CD14-positive monocyte (primary cell): ENCODE data around the gene OR10H3. TPM values are rescaled to one million over a fixed set of nuclear protein-coding genes. Genes with fewer than 3 reads are reported as not detected.

Source experiments
- DNase-seq, 3 donors: peaks; one replicate each; pipeline ENCODE4 v3.0.0-alpha.2; 2011 to 2022
- H2AFZ ChIP-seq: 2 replicates; pipeline ENCODE4 v1.6.0; 2012; ENCODE audit warnings: mild to moderate bottlenecking, low read depth, low read length, inconsistent platforms; ENCODE audit not compliant: insufficient read depth, poor library complexity, severe bottlenecking
- H3K27ac ChIP-seq, 2 donors: 1 replicate in 1 of 2; 2 replicates in 1 of 2; pipeline ENCODE4 v1.5.1; 2012 to 2013; ENCODE audit warnings: low read length in 2 of 2, control low read depth in 1 of 2, inconsistent platforms in 1 of 2, low read depth in 1 of 2, mild to moderate bottlenecking in 1 of 2
- H3K27me3 ChIP-seq, 2 donors: one replicate each; pipeline versions ENCODE4 v1.6.0 to v1.6.1; 2011 to 2013; ENCODE audit warnings: low read length in 2 of 2; ENCODE audit not compliant: control insufficient read depth in 2 of 2, insufficient read depth in 2 of 2
- H3K36me3 ChIP-seq, 2 donors: replicated peaks in 1 of 2; 1 replicate in 1 of 2; 2 replicates in 1 of 2; pipeline versions ENCODE4 v1.5.1 to v1.6.1; 2012 to 2013; ENCODE audit warnings: low read length in 2 of 2, control low read depth in 1 of 2, inconsistent platforms in 1 of 2, mild to moderate bottlenecking in 1 of 2; ENCODE audit not compliant: insufficient read depth in 2 of 2, control insufficient read depth in 1 of 2
- H3K4me1 ChIP-seq, 2 donors: 1 replicate in 1 of 2; 2 replicates in 1 of 2; pipeline versions ENCODE4 v1.5.1 to v1.6.1; 2012 to 2013; ENCODE audit warnings: low read length in 2 of 2, control low read depth in 1 of 2, inconsistent platforms in 1 of 2, mild to moderate bottlenecking in 1 of 2, moderate library complexity in 1 of 2; ENCODE audit not compliant: insufficient read depth in 2 of 2, control insufficient read depth in 1 of 2
- H3K4me2 ChIP-seq: replicated peaks from 2 replicates; pipeline ENCODE3; 2012; ENCODE audit warnings: low read length, moderate library complexity, mild to moderate bottlenecking; ENCODE audit not compliant: poor library complexity, severe bottlenecking; ENCODE audit errors: extremely low read depth
- H3K4me3 ChIP-seq, 3 experiments: fragments of 200-600 bp in 1 of 3; sonication (generic) in 1 of 3; replicated peaks in 1 of 3; 1 replicate in 2 of 3; 2 replicates in 1 of 3; pipeline ENCODE4 v1.5.1; 2011 to 2013; ENCODE audit warnings: low read length in 3 of 3, mild to moderate bottlenecking in 3 of 3, control low read depth in 2 of 3, low read depth in 2 of 3, inconsistent platforms in 1 of 3, moderate library complexity in 1 of 3
- H3K79me2 ChIP-seq: 2 replicates; pipeline ENCODE4 v1.6.0; 2012; ENCODE audit warnings: mild to moderate bottlenecking, control low read depth, inconsistent platforms, low read length, moderate library complexity; ENCODE audit not compliant: insufficient read depth
- H3K9ac ChIP-seq: 2 replicates; pipeline ENCODE4 v1.6.0; 2017; ENCODE audit warnings: low read length, mild to moderate bottlenecking; ENCODE audit not compliant: insufficient read depth, poor library complexity, severe bottlenecking
- H3K9me3 ChIP-seq, 2 donors: replicated peaks in 1 of 2; 1 replicate in 1 of 2; 2 replicates in 1 of 2; pipeline versions ENCODE4 v1.5.1 to v1.6.1; 2012 to 2013; ENCODE audit warnings: low read length in 2 of 2, control low read depth in 1 of 2; ENCODE audit not compliant: control insufficient read depth in 1 of 2, insufficient read depth in 1 of 2
- H4K20me1 ChIP-seq: 2 replicates; pipeline ENCODE4 v1.6.0; 2012; ENCODE audit warnings: mild to moderate bottlenecking, low read length, control low read depth, moderate library complexity; ENCODE audit not compliant: insufficient read depth
- H3K27ac Mint-ChIP-seq, 7 donors: one replicate each; pipeline ENCODE4 v1.8.0; 2020; ENCODE audit warnings: mild to moderate bottlenecking in 7 of 7, mixed read lengths in 7 of 7, moderate library complexity in 6 of 7, inconsistent platforms in 2 of 7
- H3K27me3 Mint-ChIP-seq, 3 donors: one replicate each; pipeline ENCODE4 v1.8.0; 2021 to 2022; ENCODE audit warnings: low read depth in 3 of 3, mild to moderate bottlenecking in 3 of 3, mixed read lengths in 3 of 3, moderate library complexity in 3 of 3, inconsistent platforms in 1 of 3
- H3K36me3 Mint-ChIP-seq, 2 donors: one replicate each; pipeline ENCODE4 v1.8.0; 2020; ENCODE audit warnings: mixed read lengths in 2 of 2, inconsistent platforms in 1 of 2, mild to moderate bottlenecking in 1 of 2
- H3K4me1 Mint-ChIP-seq: one replicate; pipeline ENCODE4 v1.8.0; 2020; ENCODE audit warnings: mild to moderate bottlenecking, mixed read lengths
- H3K4me3 Mint-ChIP-seq, 2 donors: one replicate each; pipeline ENCODE4 v1.8.0; 2020; ENCODE audit warnings: mild to moderate bottlenecking in 2 of 2, mixed read lengths in 2 of 2, moderate library complexity in 1 of 2
- H3K9me3 Mint-ChIP-seq, 7 donors: one replicate each; pipeline ENCODE4 v1.8.0; 2020 to 2022; ENCODE audit warnings: mixed read lengths in 7 of 7, mild to moderate bottlenecking in 6 of 7, moderate library complexity in 6 of 7, inconsistent platforms in 2 of 7
- WGBS: methylation state at CpG from one replicate; pipeline ENCODE4 v1.1.5; 2013; ENCODE audit warnings: missing lambda C conversion rate; ENCODE audit not compliant: insufficient coverage; 5-methylcytosine and 5-hydroxymethylcytosine counted together
- intact Hi-C, 2 donors: fragments of 100-400 bp; cut with micrococcal nuclease; formaldehyde crosslinking; loops; one replicate each; pipeline versions ENCODE4 v1.15.0 to v1.15.1; 2023
- polyA plus RNA-seq, 3 donors: library from polyadenylated mRNA; depleted of rRNA in 1 of 3; unstranded in 2 of 3; stranded (reverse) in 1 of 3; fragments of 300-500 nt in 2 of 3; fragments of >200 nt in 1 of 3; fragmentation: Illumina TruSeq in 2 of 3; gene quantifications; 1 replicate in 2 of 3; 2 replicates in 1 of 3; pipeline ENCODE4 v1.2.3, GENCODE V29; 2012 to 2021
- TF ChIP-seq, protein P1 (sequence below): fragments of 200-600 bp; IDR thresholded peaks from one replicate; pipeline ENCODE4 v1.8.0; 2022; ENCODE audit warnings: antibody characterized with exemption, mild to moderate bottlenecking

The OR10H3 gene
- polyA plus RNA-seq, 3 donors: not detected

- TF ChIP-seq, protein P1, sequence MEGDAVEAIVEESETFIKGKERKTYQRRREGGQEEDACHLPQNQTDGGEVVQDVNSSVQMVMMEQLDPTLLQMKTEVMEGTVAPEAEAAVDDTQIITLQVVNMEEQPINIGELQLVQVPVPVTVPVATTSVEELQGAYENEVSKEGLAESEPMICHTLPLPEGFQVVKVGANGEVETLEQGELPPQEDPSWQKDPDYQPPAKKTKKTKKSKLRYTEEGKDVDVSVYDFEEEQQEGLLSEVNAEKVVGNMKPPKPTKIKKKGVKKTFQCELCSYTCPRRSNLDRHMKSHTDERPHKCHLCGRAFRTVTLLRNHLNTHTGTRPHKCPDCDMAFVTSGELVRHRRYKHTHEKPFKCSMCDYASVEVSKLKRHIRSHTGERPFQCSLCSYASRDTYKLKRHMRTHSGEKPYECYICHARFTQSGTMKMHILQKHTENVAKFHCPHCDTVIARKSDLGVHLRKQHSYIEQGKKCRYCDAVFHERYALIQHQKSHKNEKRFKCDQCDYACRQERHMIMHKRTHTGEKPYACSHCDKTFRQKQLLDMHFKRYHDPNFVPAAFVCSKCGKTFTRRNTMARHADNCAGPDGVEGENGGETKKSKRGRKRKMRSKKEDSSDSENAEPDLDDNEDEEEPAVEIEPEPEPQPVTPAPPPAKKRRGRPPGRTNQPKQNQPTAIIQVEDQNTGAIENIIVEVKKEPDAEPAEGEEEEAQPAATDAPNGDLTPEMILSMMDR: no peak
- no peak within 1 kb of the TSS for H3K9ac ChIP-seq
- no peak within 1 kb of the TSS for H3K27ac ChIP-seq
- intact Hi-C loops: no loop called here
- no peak for DNase-seq
- H3K36me3 Mint-ChIP-seq: no peaks in the 10 kb centered on the region
- 81% methylated on average over 4 of the region's 6 CpGs for WGBS
- H3K4me1 ChIP-seq: no peaks in the 10 kb centered on the region
- H3K4me1 Mint-ChIP-seq: peaks cover 5% of the 10 kb centered on the region
- H3K79me2 ChIP-seq: no peaks in the 10 kb centered on the region
- no peak within 1 kb of the TSS for H3K4me2 ChIP-seq
- peaks cover 21 to 27% (median 22%) of the 10 kb centered on the region in 3 donors for H3K27me3 Mint-ChIP-seq
- H3K9me3 ChIP-seq: no peaks in the 10 kb centered on the region
- H3K36me3 ChIP-seq: no peaks in the 10 kb centered on the region
- H3K9me3 Mint-ChIP-seq: peaks cover 0 to 3% (median 0%) of the 10 kb centered on the region in 7 donors
- H2AFZ ChIP-seq: no peak within 1 kb of the TSS
- no peaks in the 10 kb centered on the region for H4K20me1 ChIP-seq
- H3K27ac Mint-ChIP-seq: peak within 1 kb of the TSS in 1 of 7 donors; percentile 9
- H3K4me3 Mint-ChIP-seq: no peak within 1 kb of the TSS
- H3K4me3 ChIP-seq: no peak within 1 kb of the TSS
- peaks cover 0 to 5% of the 10 kb centered on the region in 2 donors for H3K27me3 ChIP-seq
Observed at GRCh38 chr19:15787611-15788155, 49.9 kb downstream of the OR10H3 start, which contains the start of gene OR10H5. TSS of gene OR10H5 (plus strand) at chr19:15787661. CDS start at chr19:15794049, 6,388 bp downstream.

- no peaks in the 10 kb centered on the region for H4K20me1 ChIP-seq
- no peaks in the 10 kb centered on the region for H3K36me3 ChIP-seq
- peaks cover 0 to 5% of the 10 kb centered on the region in 2 donors for H3K27me3 ChIP-seq
- Mint-ChIP-seq H3K4me3 (no peak overlapping the region), H3K27me3 (peaks cover 20 to 26% (median 20%) of the 10 kb centered on the region in 3 donors), H3K4me1 (no peaks in the 10 kb centered on the region), H3K9me3 (peaks cover 0 to 3% (median 0%) of the 10 kb centered on the region in 7 donors), H3K36me3 (no peaks in the 10 kb centered on the region), H3K27ac (peak overlapping the region in 1 of 7 donors; percentile 64)
- no peak overlapping the region for H3K9ac ChIP-seq
- no CpG with 5 or more reads among the region's 4 CpGs for WGBS
- no peaks in the 10 kb centered on the region for H3K9me3 ChIP-seq
- TF ChIP-seq, protein P1: no peak
- no peak overlapping the region for H3K4me2 ChIP-seq
- intact Hi-C loops: no loop called here
- no peaks in the 10 kb centered on the region for H3K79me2 ChIP-seq
- no peak overlapping the region for H3K4me3 ChIP-seq
- H2AFZ ChIP-seq: no peak overlapping the region
- H3K4me1 ChIP-seq: no peaks in the 10 kb centered on the region
- H3K27ac ChIP-seq: no peak overlapping the region
- no peak for DNase-seq
Observed at GRCh38 chr19:15788594-15789270, 50.9 kb downstream of the OR10H3 start.
